Stimulated activated CD8-positive, alpha-beta memory T cell treated with anti-CD3 and anti-CD28 coated beads, Interleukin-15, amount 100 ng/mL, for 24 hours (primary cell): ENCODE measurements around the gene SLC6A13.
A peak's percentile ranks its signal among the peaks of the same experiment; 100 is the strongest.
"Not testable (repeated sequence)": the region's sequence is repeated elsewhere in the genome, so short reads cannot be mapped to it uniquely, and the experiment has no call there.

Experiments
- DNase-seq: peaks from one replicate; pipeline ENCODE4 v3.0.0-alpha.2; 2020; ENCODE audit warnings: low read depth

SLC6A13 gene

GRCh38 chr12:233615-233968 lies 29.0 kb downstream of the SLC6A13 start:
- DNase-seq: no peak

GRCh38 chr12:232731-233614 lies 29.7 kb downstream of the SLC6A13 start:
- DNase-seq: no peak

GRCh38 chr12:230925-231671 lies 31.5 kb downstream of the SLC6A13 start:
- no peak for DNase-seq

GRCh38 chr12:229441-230191 lies 33.0 kb downstream of the SLC6A13 start:
- no peak for DNase-seq

GRCh38 chr12:228846-229200 lies 33.8 kb downstream of the SLC6A13 start:
- DNase-seq: no peak

GRCh38 chr12:227923-228845 lies 34.5 kb downstream of the SLC6A13 start:
- DNase-seq: no peak

- DNase-seq: no peak
Measured at GRCh38 chr12:227286-227915, 35.2 kb downstream of the SLC6A13 start.

- DNase-seq: no peak
Measured at GRCh38 chr12:226401-226800, 36.2 kb downstream of the SLC6A13 start.

- no peak for DNase-seq
Measured at GRCh38 chr12:225012-225411, 37.6 kb downstream of the SLC6A13 start.

- DNase-seq: no peak
Measured at GRCh38 chr12:224330-224729, 38.3 kb downstream of the SLC6A13 start.

GRCh38 chr12:223841-224240 lies 38.8 kb downstream of the SLC6A13 start:
- no peak for DNase-seq

- no peak for DNase-seq
Measured at GRCh38 chr12:221736-222135, 40.9 kb downstream of the SLC6A13 start.

- no peak for DNase-seq
Measured at GRCh38 chr12:220946-221550, 41.6 kb downstream of the SLC6A13 start.

GRCh38 chr12:220491-220890 lies 42.1 kb downstream of the SLC6A13 start:
- no peak for DNase-seq

- peak; percentile 3 for DNase-seq
Measured at GRCh38 chr12:219891-220352, 42.7 kb downstream of the SLC6A13 start.

- DNase-seq: no peak
Measured at GRCh38 chr12:218728-219590, 43.7 kb downstream of the SLC6A13 start.

GRCh38 chr12:218221-218620 lies 44.4 kb downstream of the SLC6A13 start:
- DNase-seq: no peak

- not testable (repeated sequence) for DNase-seq
Measured at GRCh38 chr12:217029-217428, 45.6 kb downstream of the SLC6A13 start.

GRCh38 chr12:215116-215515 lies 47.5 kb downstream of the SLC6A13 start:
- DNase-seq: no peak
